Activated CD4-positive, alpha-beta T cell treated with anti-CD3 and anti-CD28 coated beads, Interleukin-2, Interleukin-6, amounts not matched to agents 100 ng/mL and 50 ng/mL, durations not matched to agents 16 hours and 8 hours (primary cell): Measurements from ENCODE around the gene TSNAX.

Source experiments
- DNase-seq: peaks from one replicate; pipeline ENCODE4 v3.0.0-alpha.2; 2020

TSNAX gene

GRCh38 chr1:231603598-231604275 is 75.3 kb downstream of the TSNAX start:
- peak; percentile 72 for DNase-seq

- no peak for DNase-seq
These were observed 75.8 kb downstream of the TSNAX start for GRCh38 chr1:231604276-231604621.

DNA sequence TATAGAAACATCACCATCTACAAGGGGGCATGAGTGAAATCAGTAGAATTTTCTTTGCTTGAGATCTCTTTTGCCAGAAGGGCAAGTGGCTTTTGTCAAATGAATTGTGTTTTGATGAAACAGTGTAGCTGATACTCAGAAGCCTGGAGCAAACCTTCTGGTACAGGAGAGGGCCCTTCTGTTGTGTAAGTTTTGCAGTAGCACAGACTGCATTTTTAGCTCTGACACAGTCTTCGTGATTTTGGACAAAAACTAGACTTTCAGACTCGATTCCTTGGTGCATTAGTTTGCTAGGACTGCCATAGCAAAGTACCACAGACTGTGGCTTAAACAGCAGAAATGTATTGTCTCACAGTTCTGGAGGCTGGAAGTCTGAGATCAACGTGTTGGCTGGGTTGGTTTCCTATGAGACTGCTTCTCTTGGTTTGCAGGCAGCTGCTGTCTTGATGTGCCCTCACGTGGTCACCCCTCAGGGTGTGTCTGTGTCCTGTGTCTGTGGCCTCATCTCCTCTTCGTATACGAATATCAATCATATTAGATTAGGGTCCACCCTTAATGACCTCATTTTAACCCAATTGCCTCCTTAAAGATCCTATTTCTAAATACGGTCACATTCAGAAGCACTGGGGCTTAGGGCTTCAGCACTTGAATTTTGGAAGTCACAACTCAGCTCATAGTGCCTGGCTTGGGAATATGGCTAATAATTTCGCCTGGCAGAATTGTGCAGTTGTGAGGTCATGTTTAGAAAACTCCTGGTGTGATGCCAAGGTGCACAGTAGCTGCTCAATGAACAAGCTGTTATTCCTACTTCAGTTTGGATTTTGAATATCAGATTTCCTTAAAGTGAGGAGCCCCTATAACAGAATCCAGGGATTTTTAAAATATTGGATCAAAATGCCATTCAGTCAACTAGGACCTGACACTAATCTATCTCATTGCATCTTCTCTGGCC is 77.0 kb downstream of the TSNAX start:
- no peak for DNase-seq

DNA sequence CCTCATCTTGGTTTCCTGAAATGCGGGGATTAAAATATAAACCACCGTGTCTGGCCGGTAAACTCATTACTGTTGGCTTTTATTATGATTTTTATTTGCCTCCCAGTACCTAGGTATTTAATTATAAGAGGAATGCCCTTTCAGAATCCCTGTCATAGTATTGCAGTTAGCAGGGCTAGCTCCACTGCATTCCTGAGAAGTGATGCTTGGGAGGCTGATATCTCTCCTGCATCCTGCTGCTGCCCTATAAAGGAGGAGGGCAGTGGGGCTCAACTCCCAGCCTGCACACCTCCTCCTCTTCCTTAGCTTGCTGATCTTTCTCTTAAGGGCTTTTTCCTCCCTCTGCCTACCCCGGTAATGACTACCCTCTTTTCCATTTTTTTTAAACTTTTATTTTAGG is 78.2 kb downstream of the TSNAX start:
- DNase-seq, result no peak

DNA sequence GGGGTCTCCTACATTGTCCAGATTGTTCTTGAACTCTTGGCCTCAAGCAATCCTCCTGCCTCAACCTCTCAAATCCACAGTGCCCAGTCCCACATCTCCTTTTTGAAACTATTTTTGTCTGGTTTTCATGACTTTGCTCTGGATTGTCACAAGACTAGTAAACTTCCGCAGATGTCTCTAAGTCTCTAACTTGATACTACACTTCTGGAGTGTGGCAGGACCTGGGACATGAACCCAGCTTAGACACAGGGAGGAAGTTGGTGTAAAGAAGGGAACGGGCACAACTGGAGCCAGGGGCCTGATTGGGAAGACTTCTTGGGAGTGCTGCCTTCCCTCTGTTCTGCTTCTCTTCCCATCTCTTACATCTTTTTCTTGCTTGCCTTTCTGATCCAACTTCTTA is 81.9 kb downstream of the TSNAX start:
- DNase-seq, result no peak

DNA sequence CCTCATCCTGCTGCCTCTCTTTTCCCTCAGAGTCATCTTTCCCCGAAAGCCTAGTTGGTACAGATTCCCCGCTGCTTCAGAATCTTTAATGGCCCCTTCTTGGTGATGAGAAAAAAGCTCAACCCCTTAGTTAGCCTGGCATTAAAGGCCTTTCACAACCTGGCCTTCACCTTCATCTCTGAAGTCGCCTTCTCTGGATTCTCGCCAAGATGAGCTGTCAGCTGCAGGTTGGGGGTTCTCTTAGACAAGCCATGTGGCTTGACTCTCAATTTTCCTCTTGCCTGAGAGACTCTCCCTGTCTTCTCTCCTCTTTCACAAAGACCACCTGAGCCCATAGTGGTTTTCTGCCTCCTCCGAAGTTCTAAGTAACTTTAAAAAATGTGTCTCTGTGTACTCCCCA is 82.6 kb downstream of the TSNAX start:
- DNase-seq, result no peak

- peak; percentile 28 for DNase-seq
These were observed 83.4 kb downstream of the TSNAX start for GRCh38 chr1:231611851-231612250.

DNA sequence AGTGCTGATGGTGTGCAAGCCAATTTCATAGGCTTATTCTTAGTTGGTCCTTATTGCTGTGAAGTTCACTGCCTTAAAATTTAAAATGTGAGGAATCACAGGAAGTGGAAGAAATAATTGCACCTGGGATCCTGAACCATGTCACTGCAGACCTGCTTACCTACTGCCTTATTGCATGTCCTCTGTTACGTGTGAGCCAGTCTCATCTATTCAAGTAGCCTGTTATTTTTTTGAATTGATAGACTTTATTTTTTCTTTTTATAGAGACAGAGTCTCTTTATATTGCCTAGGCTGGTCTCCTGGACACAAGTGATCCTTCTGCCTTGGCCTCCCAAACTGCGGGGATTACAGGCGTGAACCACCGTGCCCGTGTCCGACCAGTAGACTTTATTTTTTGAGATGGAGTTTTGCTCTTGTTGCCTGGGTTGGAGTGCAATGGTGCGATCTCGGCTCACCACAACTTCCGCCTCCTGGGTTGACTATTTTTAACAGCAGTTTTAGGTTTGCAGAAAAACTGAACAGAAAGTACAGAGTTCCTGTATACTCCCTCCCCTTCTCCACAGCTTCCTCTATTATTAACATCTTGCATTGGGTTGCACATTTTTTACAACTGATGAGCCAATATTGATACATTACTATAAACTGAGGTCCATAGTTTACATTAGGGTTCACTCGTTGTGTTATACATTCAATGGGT is 84.1 kb downstream of the TSNAX start:
- DNase-seq, result peak; percentile 83

- DNase-seq, result peak; percentile 35
These were observed 85.2 kb downstream of the TSNAX start for GRCh38 chr1:231613419-231614349.
